K562 (cell line): ENCODE results near the gene ATP6V1G1. TPM values are rescaled to one million over a fixed set of nuclear protein-coding genes. Genes with fewer than 3 reads are reported as not detected.

Experiments
- ATAC-seq: fragments of 200-7000 bp; cut with Tn5 transposase; 3 replicates; pipeline ENCODE4 v1.9.1; 2020; ENCODE audit warnings: moderate library complexity
- BruUV-seq: library from RNA; stranded (reverse); fragments of 400-500 nt; replicated peaks from 2 replicates; lab custom pipeline; 2021; lab: Mats Ljungman, UMichigan
- CTCF ChIA-PET: fragments of 300-600 bp; formaldehyde crosslinking; extraction: SDS; loops from one replicate; lab custom pipeline; 2021; ENCODE audit warnings: low intra/inter-chr PET ratio; lab: Yijun Ruan, JAX
- POLR2A ChIA-PET: fragments of 300-600, 350-650 bp; sonication (Branson Sonifier 250); formaldehyde crosslinking; extraction: SDS; loops from one replicate; lab custom pipeline; 2021; ENCODE audit warnings: antibody characterized with exemption, inconsistent platforms; lab: Yijun Ruan, JAX
- DNase-seq, 4 experiments: peaks; one replicate each; pipeline versions ENCODE4 v3.0.0 to v3.0.0-alpha.2; 2011 to 2018; ENCODE audit warnings: low spot score in 3 of 4, mixed read lengths in 3 of 4; ENCODE audit errors: extremely low read depth in 1 of 4
- FAIRE-seq: peaks from 2 replicates; lab custom pipeline; 2011; peaks lifted over from hg19 to GRCh38; lab: Jason Lieb, UNC
- H2AFZ ChIP-seq: 2 replicates; pipeline ENCODE4 v1.6.0; 2011; ENCODE audit warnings: low read depth, low read length, control low read depth, inconsistent platforms
- H3K27ac ChIP-seq: fragments of 200-600 bp; 3 replicates; pipeline ENCODE4 v1.8.0; 2011; ENCODE audit warnings: low read depth, mild to moderate bottlenecking, control low read depth, inconsistent platforms, low read length, moderate library complexity, mixed read lengths; ENCODE audit errors: extremely low read depth
- H3K27me3 ChIP-seq, 2 experiments: fragments of 300-600 bp in 1 of 2; 2 replicates in 1 of 2; 3 replicates in 1 of 2; pipeline versions ENCODE4 v1.6.0 to v1.8.0; 2011; ENCODE audit warnings: inconsistent platforms in 2 of 2, low read length in 2 of 2, mild to moderate bottlenecking in 1 of 2, mixed read lengths in 1 of 2, moderate library complexity in 1 of 2; ENCODE audit not compliant: control insufficient read depth in 2 of 2, insufficient read depth in 2 of 2
- H3K36me3 ChIP-seq: fragments of 300-600 bp; 3 replicates; pipeline ENCODE4 v1.8.0; 2011; ENCODE audit warnings: mild to moderate bottlenecking, low read length, inconsistent platforms; ENCODE audit not compliant: control insufficient read depth, insufficient read depth
- H3K4me1 ChIP-seq, 2 experiments: fragments of 200-600 bp in 1 of 2; replicated peaks in 1 of 2; 2 replicates in 1 of 2; 3 replicates in 1 of 2; pipeline versions ENCODE4 v1.5.1 to v1.8.0; 2011; ENCODE audit warnings: inconsistent platforms in 2 of 2, low read length in 2 of 2, mild to moderate bottlenecking in 1 of 2, mixed read lengths in 1 of 2, moderate library complexity in 1 of 2; ENCODE audit not compliant: control insufficient read depth in 2 of 2, insufficient read depth in 2 of 2
- H3K4me2 ChIP-seq: 2 replicates; pipeline ENCODE4 v1.6.1; 2011; ENCODE audit warnings: low read length, control low read depth, inconsistent platforms, mixed read lengths; ENCODE audit not compliant: insufficient read depth
- H3K4me3 ChIP-seq: fragments of 200-600 bp; sonication (generic), shearing (Covaris generic); 2 replicates; pipeline ENCODE4 v1.5.1; 2016; ENCODE audit warnings: control low read depth, inconsistent platforms
- H3K79me2 ChIP-seq: fragments of 200-600 bp; 3 replicates; pipeline ENCODE4 v1.8.0; 2011; ENCODE audit warnings: low read length, inconsistent platforms; ENCODE audit not compliant: control insufficient read depth, insufficient read depth
- H3K9ac ChIP-seq, 2 experiments: 2 replicates each; pipeline versions ENCODE4 v1.6.0 to v1.6.1; 2011; ENCODE audit warnings: low read depth in 2 of 2, low read length in 2 of 2, control low read depth in 1 of 2, inconsistent platforms in 1 of 2, mild to moderate bottlenecking in 1 of 2, mixed read lengths in 1 of 2; ENCODE audit not compliant: insufficient read depth in 1 of 2
- H3K9me1 ChIP-seq: one replicate; pipeline ENCODE4 v1.6.0; 2011; ENCODE audit warnings: inconsistent platforms, mild to moderate bottlenecking, low read length, moderate library complexity; ENCODE audit not compliant: control insufficient read depth, insufficient read depth
- H3K9me3 ChIP-seq: replicated peaks from 2 replicates; pipeline ENCODE4 v1.5.1; 2011; ENCODE audit warnings: low read depth, low read length, inconsistent platforms; ENCODE audit not compliant: control insufficient read depth, insufficient read depth
- H4K20me1 ChIP-seq: replicated peaks from 2 replicates; pipeline ENCODE4 v1.6.1; 2011; ENCODE audit warnings: low read length, inconsistent platforms, mixed read lengths; ENCODE audit not compliant: control insufficient read depth, insufficient read depth
- E2F8 ChIP-seq: fragments of 450-650 bp; IDR thresholded peaks from 2 replicates; pipeline ENCODE4 v1.7.1; 2018; ENCODE audit warnings: mild to moderate bottlenecking, low read depth; ENCODE audit not compliant: partially characterized antibody
- LCOR ChIP-seq: sonication (generic); formaldehyde crosslinking; IDR thresholded peaks from 2 replicates; pipeline ENCODE4 v1.8.0; 2022; ENCODE audit warnings: mild to moderate bottlenecking, missing genetic modification reagents
- PREB ChIP-seq: sonication (generic); formaldehyde crosslinking; IDR thresholded peaks from 2 replicates; pipeline ENCODE4 v1.8.1; 2023; ENCODE audit warnings: mild to moderate bottlenecking, missing genetic modification reagents
- REST ChIP-seq, 2 experiments: fragments of 450-650 bp; formaldehyde crosslinking in 1 of 2; IDR thresholded peaks; 2 replicates each; pipeline versions ENCODE4 v1.4.0 to v1.6.1; 2014 to 2020; ENCODE audit warnings: mild to moderate bottlenecking in 2 of 2, borderline replicate concordance in 1 of 2, low read depth in 1 of 2
- SIN3B ChIP-seq: fragments of 450-650 bp; IDR thresholded peaks from 2 replicates; pipeline ENCODE4 v1.6.1; 2017; ENCODE audit warnings: low read depth, mild to moderate bottlenecking, moderate library complexity
- TSC22D4 ChIP-seq: fragments of 450-650 bp; IDR thresholded peaks from 2 replicates; pipeline ENCODE4 v1.6.1; 2016; ENCODE audit warnings: missing genetic modification characterization, missing biosample characterization, control low read depth
- ZNF184 ChIP-seq: sonication (generic); formaldehyde crosslinking; IDR thresholded peaks from 2 replicates; pipeline ENCODE4 v1.5.0; 2020; ENCODE audit warnings: missing genetic modification reagents
- ZNF76 ChIP-seq: fragments of 250-450 bp; sonication (Bioruptor Pico); IDR thresholded peaks from 2 replicates; pipeline ENCODE4 v1.4.0; 2020; ENCODE audit warnings: mild to moderate bottlenecking, moderate library complexity, borderline replicate concordance
- WGBS: fragments of 100-300 bp; shearing (Covaris generic); methylation state at CpG from one replicate; pipeline ENCODE4 v1.1.6; 2016; ENCODE audit warnings: low coverage, mixed read lengths; ENCODE audit not compliant: insufficient coverage; ENCODE audit errors: missing lambda C conversion rate; 5-methylcytosine and 5-hydroxymethylcytosine counted together
- in situ Hi-C: fragments of 300-500 bp; cut with MboI; formaldehyde crosslinking; loops from 4 replicates; pipeline ENCODE4 v1.15.0; 2018; ENCODE audit warnings: inconsistent platforms, mixed read lengths
- intact Hi-C: fragments of 100-400 bp; cut with micrococcal nuclease; formaldehyde crosslinking; loops from 2 replicates; pipeline ENCODE4 v1.14.2; 2022
- polyA plus RNA-seq, 8 experiments: library from polyadenylated mRNA; depleted of rRNA in 4 of 8; stranded (reverse) in 5 of 8; unstranded in 3 of 8; fragments of >200 nt; fragmentation: Nextera tagmentation in 2 of 8; fragmentation: Illumina TruSeq in 1 of 8; extraction: Ambion mirVana in 2 of 8; extraction: Trizol in 1 of 8; gene quantifications; 2 replicates each; pipeline versions ENCODE4 v1.2.1 to v1.2.3, GENCODE V29; 2011 to 2014; ENCODE audit warnings: inconsistent platforms in 1 of 8, missing spikeins in 1 of 8
- total RNA-seq, 7 experiments: library from RNA; depleted of rRNA in 6 of 7; stranded (reverse); fragments of >200 nt in 6 of 7; fragmentation: Illumina TruSeq in 2 of 7; extraction: Trizol in 2 of 7; gene quantifications; 2 replicates each; pipeline versions ENCODE4 v1.2.1 to v1.2.3, GENCODE V29; 2011 to 2021; ENCODE audit warnings: low replicate concordance in 1 of 7

The ATP6V1G1 gene
- total and polyA plus RNA-seq, 9 of the 15 experiments (the other 6 are each of a cell fraction or from before 2014, with no cell fraction given), result 88.4 to 492 (median 193) TPM

DNA sequence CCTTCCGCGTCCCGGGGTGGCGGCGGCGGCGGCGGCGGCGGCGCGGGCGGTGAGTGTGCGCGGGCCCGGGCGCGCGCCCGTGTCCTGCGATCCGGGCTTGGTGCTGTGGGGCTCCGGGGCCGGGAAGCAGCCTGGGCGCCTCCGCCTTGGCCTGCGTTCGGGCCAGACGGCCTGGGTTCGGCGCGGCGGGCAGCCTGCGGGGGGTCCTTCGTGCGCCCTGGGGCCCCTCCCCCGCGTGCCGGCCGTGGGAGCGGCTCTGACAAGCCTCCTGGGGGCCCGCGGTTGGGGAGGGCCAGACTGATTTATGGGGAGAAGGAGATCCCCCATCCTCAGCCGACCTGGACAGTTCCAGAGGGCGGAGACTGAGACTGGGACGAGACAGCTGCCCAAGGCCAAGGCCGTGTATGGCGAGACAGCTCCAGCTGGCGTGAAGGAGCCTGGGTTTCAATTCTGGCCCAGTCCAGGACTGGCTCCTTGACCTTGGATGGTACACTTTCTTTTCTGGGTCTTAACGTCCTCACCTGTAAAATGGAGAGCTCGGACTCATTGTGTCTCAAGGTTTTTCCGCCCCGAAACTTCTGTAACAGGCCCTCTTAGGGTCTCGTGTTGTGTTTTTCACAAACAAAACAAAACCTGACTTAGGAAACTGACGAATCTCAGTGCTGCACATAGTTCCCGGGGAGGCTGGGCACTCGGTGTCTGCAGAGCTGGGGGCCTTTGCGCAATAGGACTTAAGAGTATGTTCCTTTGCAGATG, 24.1 kb downstream of the ATP6V1G1 start:
- no peaks in the 10 kb centered on the region for H3K9me3 ChIP-seq
- H3K9me1 ChIP-seq, result no peaks in the 10 kb centered on the region
- ATAC-seq, result peak; percentile 83
- no peaks in the 10 kb centered on the region for H3K36me3 ChIP-seq
- peak overlapping the region; percentile 91 for H3K27ac ChIP-seq
- peak; percentile 66 for FAIRE-seq
- WGBS, result 3% methylated on average over 23 of the region's 58 CpGs
- H3K4me2 ChIP-seq, result peak overlapping the region; percentile 95
- peak overlapping the region; percentile 77 to 95 for H3K9ac ChIP-seq
- no TSS peak for BruUV-seq
- H3K4me1 ChIP-seq, result peaks cover 16 to 18% of the 10 kb centered on the region in 2 experiments
- in situ Hi-C loops, result no loop called here
- H4K20me1 ChIP-seq, result no peaks in the 10 kb centered on the region
- DNase-seq, result peak; percentile 73 to 83 (median 80)
- H2AFZ ChIP-seq, result peak overlapping the region; percentile 97
- peaks cover 47% of the 10 kb centered on the region for H3K79me2 ChIP-seq
- H3K4me3 ChIP-seq, result peak overlapping the region; percentile 72
- CTCF ChIA-PET, result no interaction called here
- POLR2A ChIA-PET, result interaction anchor here (0.6 to 3.5 kb wide), 14 partner anchors 9 to 1746 kb away, joined by 3 to 23 read pairs (median 4); partner anchors contain the start of genes ATP6V1G1 and WHRN
- no peaks in the 10 kb centered on the region for H3K27me3 ChIP-seq
- intact Hi-C loops, result loop anchor here (1.0 to 2.0 kb wide), 2 partner anchors 24 to 73 kb away; partner anchors contain the start of gene ATP6V1G1
- TF ChIP-seq E2F8 (no peak), LCOR (no peak), TSC22D4 (no peak), ZNF184 (no peak), ZNF76 (no peak), PREB (no peak), SIN3B (no peak), REST (IDR thresholded peaks at IDR 0.05; ENCODE audit: borderline replicate concordance) (peak; percentile 60), REST (CRISPR knock-in tag; IDR thresholded peaks at IDR 0.05; ENCODE audit: low read depth) (peak; percentile 61; the same call in 1 of the 2 replicates)
